Measurements from ENCODE around the gene DPYSL5.

The DPYSL5 gene

GRCh38 chr2:26970244-26970927 lies 122.5 kb downstream of the DPYSL5 start, which contains the start of gene MAPRE3:
Gene MAPRE3, plus strand, starts transcription at chr2:26970637. Its CDS starts 51,582 bp downstream, at chr2:27022219.
- no peaks in the 10 kb centered on the region for H3K9me3 ChIP-seq (ENCODE audit: insufficient read depth, low read depth, low read length)
- H2BK5ac ChIP-seq (ENCODE audit: low read depth, low read length, poor library complexity) = no peak within 1 kb of the TSS
- no peak within 1 kb of the TSS for H4K91ac ChIP-seq (ENCODE audit: low read depth, low read length)
- peak within 1 kb of the TSS; percentile 70 for H2AFZ ChIP-seq (ENCODE audit: insufficient read depth, low read length, poor library complexity)
- H4K8ac ChIP-seq (ENCODE audit: low read depth, low read length) = peak within 1 kb of the TSS; percentile 49
- H3K18ac ChIP-seq (ENCODE audit: low read length) = no peak within 1 kb of the TSS
- no peak within 1 kb of the TSS for H2BK120ac ChIP-seq (ENCODE audit: insufficient read depth, low read length, poor library complexity)
- no peaks in the 10 kb centered on the region for H3K79me2 ChIP-seq (ENCODE audit: control insufficient read depth, insufficient read depth, low read length, poor library complexity)
- no peak within 1 kb of the TSS for H2BK12ac ChIP-seq (ENCODE audit: low read length)
- DNase-seq = peak; percentile 91 to 95
- WGBS (ENCODE audit: extremely low coverage, insufficient coverage, insufficient read length) = no CpG with 5 or more reads among the region's 69 CpGs
- no peak within 1 kb of the TSS for H3K23ac ChIP-seq (ENCODE audit: low read length)
- peaks cover 3% of the 10 kb centered on the region for H3K27me3 ChIP-seq (ENCODE audit: insufficient read depth, low read length)
- no peak within 1 kb of the TSS for H3K27ac ChIP-seq (ENCODE audit: low read depth, low read length)
- H3K4me1 ChIP-seq (ENCODE audit: control insufficient read depth in 1 of 2, insufficient read depth in 2 of 2, low read length in 2 of 2) = peaks cover 5% of the 10 kb centered on the region in 2 experiments
- no peak within 1 kb of the TSS for H3K9ac ChIP-seq (ENCODE audit: low read length)
- no peaks in the 10 kb centered on the region for H3K79me1 ChIP-seq (ENCODE audit: low read length)
- no peak within 1 kb of the TSS for H2AK5ac ChIP-seq (ENCODE audit: low read length)
- no peaks in the 10 kb centered on the region for H3K36me3 ChIP-seq (ENCODE audit: control insufficient read depth in 1 of 2, insufficient read depth in 2 of 2, low read length in 2 of 2)
- peak within 1 kb of the TSS; percentile 83 for H3K4me3 ChIP-seq (ENCODE audit: low read depth, low read length)
- no peak within 1 kb of the TSS for H3K4ac ChIP-seq (ENCODE audit: low read depth, low read length)
- H4K12ac ChIP-seq (ENCODE audit: low read depth, low read length) = no peak within 1 kb of the TSS
- peak within 1 kb of the TSS; percentile 87 for H3K4me2 ChIP-seq (ENCODE audit: low read length)
- H3K14ac ChIP-seq (ENCODE audit: low read length) = no peak within 1 kb of the TSS

GRCh38 chr2:26970928-26971627 lies 123.1 kb downstream of the DPYSL5 start:
- H3K4me1 ChIP-seq (ENCODE audit: control insufficient read depth in 1 of 2, insufficient read depth in 2 of 2, low read length in 2 of 2) = peaks cover 5% of the 10 kb centered on the region in 2 experiments
- H2BK12ac ChIP-seq (ENCODE audit: low read length) = no peak overlapping the region
- no peak overlapping the region for H2AK5ac ChIP-seq (ENCODE audit: low read length)
- H3K79me2 ChIP-seq (ENCODE audit: control insufficient read depth, insufficient read depth, low read length, poor library complexity) = no peaks in the 10 kb centered on the region
- no peak overlapping the region for H3K27ac ChIP-seq (ENCODE audit: low read depth, low read length)
- no peak overlapping the region for H3K14ac ChIP-seq (ENCODE audit: low read length)
- peaks cover 3% of the 10 kb centered on the region for H3K27me3 ChIP-seq (ENCODE audit: insufficient read depth, low read length)
- no CpG with 5 or more reads among the region's 34 CpGs for WGBS (ENCODE audit: extremely low coverage, insufficient coverage, insufficient read length)
- no peak overlapping the region for H4K91ac ChIP-seq (ENCODE audit: low read depth, low read length)
- H3K36me3 ChIP-seq (ENCODE audit: control insufficient read depth in 1 of 2, insufficient read depth in 2 of 2, low read length in 2 of 2) = no peaks in the 10 kb centered on the region
- H4K12ac ChIP-seq (ENCODE audit: low read depth, low read length) = no peak overlapping the region
- peak overlapping the region; percentile 70 for H2AFZ ChIP-seq (ENCODE audit: insufficient read depth, low read length, poor library complexity)
- no peaks in the 10 kb centered on the region for H3K79me1 ChIP-seq (ENCODE audit: low read length)
- no peak overlapping the region for H3K4ac ChIP-seq (ENCODE audit: low read depth, low read length)
- peak overlapping the region; percentile 87 for H3K4me2 ChIP-seq (ENCODE audit: low read length)
- no peak overlapping the region for H2BK5ac ChIP-seq (ENCODE audit: low read depth, low read length, poor library complexity)
- H3K9ac ChIP-seq (ENCODE audit: low read length) = no peak overlapping the region
- H3K18ac ChIP-seq (ENCODE audit: low read length) = no peak overlapping the region
- no peaks in the 10 kb centered on the region for H3K9me3 ChIP-seq (ENCODE audit: insufficient read depth, low read depth, low read length)
- H3K23ac ChIP-seq (ENCODE audit: low read length) = no peak overlapping the region
- no peak overlapping the region for H2BK120ac ChIP-seq (ENCODE audit: insufficient read depth, low read length, poor library complexity)
- peak; percentile 48 to 59 for DNase-seq
- peak overlapping the region; percentile 83 for H3K4me3 ChIP-seq (ENCODE audit: low read depth, low read length)
- peak overlapping the region; percentile 49 for H4K8ac ChIP-seq (ENCODE audit: low read depth, low read length)

- DNase-seq = no peak
Observed at GRCh38 chr2:26971911-26972786, 124.2 kb downstream of the DPYSL5 start.

GRCh38 chr2:26974352-26974751 lies 126.4 kb downstream of the DPYSL5 start:
- peak in 1 of 2 donors; percentile 30 for DNase-seq
- Histone ChIP-seq H3K18ac (ENCODE audit: low read length) (no peak overlapping the region), H2BK120ac (ENCODE audit: insufficient read depth, low read length, poor library complexity) (no peak overlapping the region), H3K9me3 (ENCODE audit: insufficient read depth, low read depth, low read length) (no peaks in the 10 kb centered on the region), H4K91ac (ENCODE audit: low read depth, low read length) (no peak overlapping the region), H3K4me1 (ENCODE audit: control insufficient read depth in 1 of 2, insufficient read depth in 2 of 2, low read length in 2 of 2) (peaks cover 5% of the 10 kb centered on the region in 2 experiments), H3K27me3 (ENCODE audit: insufficient read depth, low read length) (peaks cover 3% of the 10 kb centered on the region), H2BK5ac (ENCODE audit: low read depth, low read length, poor library complexity) (no peak overlapping the region), H3K4me3 (ENCODE audit: low read depth, low read length) (no peak overlapping the region), H3K36me3 (ENCODE audit: control insufficient read depth in 1 of 2, insufficient read depth in 2 of 2, low read length in 2 of 2) (no peaks in the 10 kb centered on the region), H2BK12ac (ENCODE audit: low read length) (no peak overlapping the region), H3K27ac (ENCODE audit: low read depth, low read length) (no peak overlapping the region), H3K9ac (ENCODE audit: low read length) (no peak overlapping the region), H4K8ac (ENCODE audit: low read depth, low read length) (no peak overlapping the region), H3K4ac (ENCODE audit: low read depth, low read length) (no peak overlapping the region), H3K23ac (ENCODE audit: low read length) (no peak overlapping the region), H2AK5ac (ENCODE audit: low read length) (no peak overlapping the region), H4K12ac (ENCODE audit: low read depth, low read length) (no peak overlapping the region), H3K14ac (ENCODE audit: low read length) (no peak overlapping the region), H3K4me2 (ENCODE audit: low read length) (no peak overlapping the region), H3K79me2 (ENCODE audit: control insufficient read depth, insufficient read depth, low read length, poor library complexity) (no peaks in the 10 kb centered on the region), H2AFZ (ENCODE audit: insufficient read depth, low read length, poor library complexity) (no peak overlapping the region), H3K79me1 (ENCODE audit: low read length) (no peaks in the 10 kb centered on the region)
- no CpG with 5 or more reads among the region's 5 CpGs for whole genome bisulfite sequencing (ENCODE audit: extremely low coverage, insufficient coverage, insufficient read length)

More at GRCh38 chr2:26971911-26972786, 124.2 kb downstream of the DPYSL5 start:
- no CpG with 5 or more reads among the region's 9 CpGs for WGBS (ENCODE audit: extremely low coverage, insufficient coverage, insufficient read length)
- Histone ChIP-seq H3K27ac (ENCODE audit: low read depth, low read length) (no peak overlapping the region), H3K27me3 (ENCODE audit: insufficient read depth, low read length) (peaks cover 3% of the 10 kb centered on the region), H3K23ac (ENCODE audit: low read length) (no peak overlapping the region), H2AFZ (ENCODE audit: insufficient read depth, low read length, poor library complexity) (no peak overlapping the region), H3K18ac (ENCODE audit: low read length) (no peak overlapping the region), H2BK5ac (ENCODE audit: low read depth, low read length, poor library complexity) (no peak overlapping the region), H3K79me2 (ENCODE audit: control insufficient read depth, insufficient read depth, low read length, poor library complexity) (no peaks in the 10 kb centered on the region), H3K14ac (ENCODE audit: low read length) (no peak overlapping the region), H2BK120ac (ENCODE audit: insufficient read depth, low read length, poor library complexity) (no peak overlapping the region), H3K4me1 (ENCODE audit: control insufficient read depth in 1 of 2, insufficient read depth in 2 of 2, low read length in 2 of 2) (peaks cover 5% of the 10 kb centered on the region in 2 experiments), H2BK12ac (ENCODE audit: low read length) (no peak overlapping the region), H3K9me3 (ENCODE audit: insufficient read depth, low read depth, low read length) (no peaks in the 10 kb centered on the region), H4K91ac (ENCODE audit: low read depth, low read length) (no peak overlapping the region), H3K4me2 (ENCODE audit: low read length) (no peak overlapping the region), H4K8ac (ENCODE audit: low read depth, low read length) (no peak overlapping the region), H3K4ac (ENCODE audit: low read depth, low read length) (no peak overlapping the region), H3K36me3 (ENCODE audit: control insufficient read depth in 1 of 2, insufficient read depth in 2 of 2, low read length in 2 of 2) (no peaks in the 10 kb centered on the region), H3K79me1 (ENCODE audit: low read length) (no peaks in the 10 kb centered on the region), H2AK5ac (ENCODE audit: low read length) (no peak overlapping the region), H3K9ac (ENCODE audit: low read length) (no peak overlapping the region), H3K4me3 (ENCODE audit: low read depth, low read length) (no peak overlapping the region), H4K12ac (ENCODE audit: low read depth, low read length) (no peak overlapping the region)

All from trophoblast cell (in vitro differentiated cells and primary cell).